Glutamatergic neuron (in vitro differentiated cells): ENCODE results near the gene ZNF207. TPM values are rescaled to one million over a fixed set of nuclear protein-coding genes. Genes with fewer than 3 reads are reported as not detected.

Experiments
- DNase-seq: peaks from one replicate; pipeline ENCODE4 v3.0.0; 2022
- H3K27ac Mint-ChIP-seq: one replicate; pipeline ENCODE4 v1.8.0; 2020; ENCODE audit warnings: mild to moderate bottlenecking, mixed read lengths, inconsistent platforms; ENCODE audit not compliant: unreplicated experiment
- H3K27me3 Mint-ChIP-seq: one replicate; pipeline ENCODE4 v1.8.0; 2020; ENCODE audit warnings: mild to moderate bottlenecking, moderate library complexity, mixed read lengths, inconsistent platforms; ENCODE audit not compliant: unreplicated experiment
- H3K36me3 Mint-ChIP-seq: one replicate; pipeline ENCODE4 v1.8.0; 2020; ENCODE audit warnings: mild to moderate bottlenecking, mixed read lengths, inconsistent platforms; ENCODE audit not compliant: unreplicated experiment
- H3K4me1 Mint-ChIP-seq: one replicate; pipeline ENCODE4 v1.8.0; 2020; ENCODE audit warnings: mild to moderate bottlenecking, low read depth, mixed read lengths, inconsistent platforms; ENCODE audit not compliant: unreplicated experiment
- H3K4me3 Mint-ChIP-seq: one replicate; pipeline ENCODE4 v1.8.0; 2020; ENCODE audit warnings: mild to moderate bottlenecking, mixed read lengths, inconsistent platforms; ENCODE audit not compliant: unreplicated experiment
- H3K9me3 Mint-ChIP-seq: one replicate; pipeline ENCODE4 v1.8.0; 2020; ENCODE audit warnings: mild to moderate bottlenecking, moderate library complexity, mixed read lengths, inconsistent platforms; ENCODE audit not compliant: unreplicated experiment
- total RNA-seq: library from RNA; stranded (reverse); fragmentation: NEBNext Ultra II Directional; extraction: Animal tissue kit (Norgen Biotek cat#: 25700); gene quantifications from one replicate; pipeline ENCODE4 v1.2.1, GENCODE V29; 2021; ENCODE audit not compliant: unreplicated experiment
- TF ChIP-seq, protein P1 (sequence below): fragments of 200-600 bp; sonication (generic); IDR thresholded peaks from one replicate; pipeline ENCODE4 v1.5.0; 2021; ENCODE audit not compliant: partially characterized antibody, unreplicated experiment

Gene ZNF207
- total RNA-seq, 1 donor from 2014 or later: 216 TPM

DNA sequence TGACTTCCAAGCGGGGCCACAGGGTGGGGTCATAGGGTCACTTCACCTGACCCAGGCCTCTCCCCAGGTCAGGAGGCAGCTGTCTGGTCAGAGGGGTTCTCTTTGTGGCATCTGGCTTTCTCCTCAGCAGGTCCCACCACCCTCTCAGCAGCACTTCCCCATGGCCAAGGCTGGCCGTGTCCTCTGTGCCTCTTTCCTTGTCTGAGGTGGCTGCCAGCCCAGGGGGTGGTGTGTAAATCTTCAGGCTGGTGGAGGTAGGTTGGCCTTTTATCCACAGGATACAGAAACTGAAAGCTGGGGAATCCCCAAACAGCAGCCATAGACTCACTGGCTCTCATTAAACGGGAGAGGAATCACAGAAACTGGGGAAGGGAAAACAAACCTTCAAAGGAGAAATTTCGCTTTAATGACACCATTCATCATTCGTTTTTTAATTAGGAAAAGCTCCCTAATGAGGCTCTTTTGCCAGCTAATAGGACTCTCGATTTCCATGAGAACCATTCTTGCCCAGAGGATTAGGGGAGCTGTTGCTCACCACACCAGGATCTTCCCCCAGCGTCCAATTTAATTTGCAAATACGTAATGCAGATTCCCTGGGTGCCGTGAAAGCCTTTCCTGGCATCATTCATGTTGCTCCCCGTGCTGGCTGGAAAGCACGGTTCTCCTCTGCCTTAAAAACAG is 26.0 kb upstream of the ZNF207 start:
- TF ChIP-seq, protein P1, sequence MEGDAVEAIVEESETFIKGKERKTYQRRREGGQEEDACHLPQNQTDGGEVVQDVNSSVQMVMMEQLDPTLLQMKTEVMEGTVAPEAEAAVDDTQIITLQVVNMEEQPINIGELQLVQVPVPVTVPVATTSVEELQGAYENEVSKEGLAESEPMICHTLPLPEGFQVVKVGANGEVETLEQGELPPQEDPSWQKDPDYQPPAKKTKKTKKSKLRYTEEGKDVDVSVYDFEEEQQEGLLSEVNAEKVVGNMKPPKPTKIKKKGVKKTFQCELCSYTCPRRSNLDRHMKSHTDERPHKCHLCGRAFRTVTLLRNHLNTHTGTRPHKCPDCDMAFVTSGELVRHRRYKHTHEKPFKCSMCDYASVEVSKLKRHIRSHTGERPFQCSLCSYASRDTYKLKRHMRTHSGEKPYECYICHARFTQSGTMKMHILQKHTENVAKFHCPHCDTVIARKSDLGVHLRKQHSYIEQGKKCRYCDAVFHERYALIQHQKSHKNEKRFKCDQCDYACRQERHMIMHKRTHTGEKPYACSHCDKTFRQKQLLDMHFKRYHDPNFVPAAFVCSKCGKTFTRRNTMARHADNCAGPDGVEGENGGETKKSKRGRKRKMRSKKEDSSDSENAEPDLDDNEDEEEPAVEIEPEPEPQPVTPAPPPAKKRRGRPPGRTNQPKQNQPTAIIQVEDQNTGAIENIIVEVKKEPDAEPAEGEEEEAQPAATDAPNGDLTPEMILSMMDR: no peak
- no peak for DNase-seq
- Mint-ChIP-seq H3K36me3 (no peaks in the 10 kb centered on the region), H3K4me1 (peaks cover 8% of the 10 kb centered on the region), H3K4me3 (no peak overlapping the region), H3K9me3 (peaks cover 18% of the 10 kb centered on the region), H3K27ac (no peak overlapping the region), H3K27me3 (peaks cover 8% of the 10 kb centered on the region)

- peaks cover 6% of the 10 kb centered on the region for H3K4me1 Mint-ChIP-seq
- H3K27me3 Mint-ChIP-seq: peaks cover 2% of the 10 kb centered on the region
- TF ChIP-seq, protein P1: no peak
- H3K4me3 Mint-ChIP-seq: no peak overlapping the region
- H3K27ac Mint-ChIP-seq: no peak overlapping the region
- no peaks in the 10 kb centered on the region for H3K36me3 Mint-ChIP-seq
- DNase-seq: no peak
- H3K9me3 Mint-ChIP-seq: peaks cover 8% of the 10 kb centered on the region
Measured at GRCh38 chr17:32327911-32328310, 22.0 kb upstream of the ZNF207 start.

GRCh38 chr17:32330147-32330546 is 19.8 kb upstream of the ZNF207 start:
- no peaks in the 10 kb centered on the region for H3K36me3 Mint-ChIP-seq
- H3K4me3 Mint-ChIP-seq: no peak overlapping the region
- DNase-seq: no peak
- H3K9me3 Mint-ChIP-seq: no peaks in the 10 kb centered on the region
- no peak overlapping the region for H3K27ac Mint-ChIP-seq
- H3K27me3 Mint-ChIP-seq: no peaks in the 10 kb centered on the region
- peaks cover 1% of the 10 kb centered on the region for H3K4me1 Mint-ChIP-seq
- TF ChIP-seq, protein P1: no peak

- H3K27ac Mint-ChIP-seq: no peak overlapping the region
- H3K27me3 Mint-ChIP-seq: no peaks in the 10 kb centered on the region
- no peaks in the 10 kb centered on the region for H3K36me3 Mint-ChIP-seq
- peaks cover 1% of the 10 kb centered on the region for H3K4me1 Mint-ChIP-seq
- H3K4me3 Mint-ChIP-seq: no peak overlapping the region
- TF ChIP-seq, protein P1: no peak
- no peak for DNase-seq
- no peaks in the 10 kb centered on the region for H3K9me3 Mint-ChIP-seq
Measured at GRCh38 chr17:32331243-32332040, 18.5 kb upstream of the ZNF207 start.

- Mint-ChIP-seq H3K36me3 (no peaks in the 10 kb centered on the region), H3K9me3 (no peaks in the 10 kb centered on the region), H3K27ac (no peak overlapping the region), H3K27me3 (no peaks in the 10 kb centered on the region), H3K4me3 (no peak overlapping the region), H3K4me1 (peaks cover 1% of the 10 kb centered on the region)
- TF ChIP-seq, protein P1: no peak
- no peak for DNase-seq
Measured at GRCh38 chr17:32333187-32333586, 16.8 kb upstream of the ZNF207 start.
